LNCaP clone FGC (cell line): ENCODE results near the gene ATP8B4.

ENCODE experiments used
- DNase-seq: peaks from one replicate; pipeline ENCODE4 v3.0.0-alpha.2; 2011; ENCODE audit warnings: low read depth
- H3K4me3 ChIP-seq: 2 replicates; pipeline ENCODE4 v1.5.1; 2011; ENCODE audit warnings: mild to moderate bottlenecking, low read depth, low read length, control low read depth
- CTCF ChIP-seq: IDR thresholded peaks from 2 replicates; pipeline ENCODE4 v1.5.1; 2012; ENCODE audit warnings: mild to moderate bottlenecking; ENCODE audit not compliant: control insufficient read depth, insufficient read depth; ENCODE audit errors: extremely low read depth

The ATP8B4 gene

GRCh38 chr15:49875392-49875791, 243.6 kb downstream of the ATP8B4 start:
- no peak overlapping the region for H3K4me3 ChIP-seq
- DNase-seq = no peak

GRCh38 chr15:49870472-49870871, 248.6 kb downstream of the ATP8B4 start:
- no peak for TF ChIP-seq CTCF
- no peak for DNase-seq
- no peak overlapping the region for H3K4me3 ChIP-seq

More at GRCh38 chr15:49875392-49875791, 243.6 kb downstream of the ATP8B4 start:
- TF ChIP-seq CTCF = peak; percentile 22; the same call in 1 of the 2 replicates

- no peak for DNase-seq
- TF ChIP-seq CTCF = no peak
- H3K4me3 ChIP-seq = no peak overlapping the region
Measured at GRCh38 chr15:49868348-49868747, 250.7 kb downstream of the ATP8B4 start.

- no peak for DNase-seq
- TF ChIP-seq CTCF = no peak
- no peak overlapping the region for H3K4me3 ChIP-seq
Measured at GRCh38 chr15:49865925-49866757, 252.9 kb downstream of the ATP8B4 start.

GRCh38 chr15:49864251-49864650, 254.8 kb downstream of the ATP8B4 start:
- no peak for DNase-seq
- TF ChIP-seq CTCF = no peak

GRCh38 chr15:49863431-49864224, 255.4 kb downstream of the ATP8B4 start:
- no peak for TF ChIP-seq CTCF
- DNase-seq = no peak
- no peak overlapping the region for H3K4me3 ChIP-seq

More at GRCh38 chr15:49864251-49864650, 254.8 kb downstream of the ATP8B4 start:
- H3K4me3 ChIP-seq = no peak overlapping the region
